Upper lobe of left lung (tissue), 4 donors: ENCODE data around the gene CARD9.

ENCODE experiments used
- POLR2A ChIP-seq, 4 donors: fragments of 450-650 bp; IDR thresholded peaks; one replicate each; pipeline ENCODE4 v1.5.1; 2016 to 2017; ENCODE audit warnings: antibody characterized with exemption in 4 of 4, mild to moderate bottlenecking in 2 of 4
- TF ChIP-seq, protein P1 (sequence below), 6 experiments: fragments of 450-650 bp in 4 of 6; fragments of 200-600 bp in 2 of 6; sonication (generic) in 2 of 6; IDR thresholded peaks; one replicate each; pipeline ENCODE4 v1.5.1; 2016 to 2019; ENCODE audit warnings: antibody characterized with exemption in 6 of 6

DNA sequence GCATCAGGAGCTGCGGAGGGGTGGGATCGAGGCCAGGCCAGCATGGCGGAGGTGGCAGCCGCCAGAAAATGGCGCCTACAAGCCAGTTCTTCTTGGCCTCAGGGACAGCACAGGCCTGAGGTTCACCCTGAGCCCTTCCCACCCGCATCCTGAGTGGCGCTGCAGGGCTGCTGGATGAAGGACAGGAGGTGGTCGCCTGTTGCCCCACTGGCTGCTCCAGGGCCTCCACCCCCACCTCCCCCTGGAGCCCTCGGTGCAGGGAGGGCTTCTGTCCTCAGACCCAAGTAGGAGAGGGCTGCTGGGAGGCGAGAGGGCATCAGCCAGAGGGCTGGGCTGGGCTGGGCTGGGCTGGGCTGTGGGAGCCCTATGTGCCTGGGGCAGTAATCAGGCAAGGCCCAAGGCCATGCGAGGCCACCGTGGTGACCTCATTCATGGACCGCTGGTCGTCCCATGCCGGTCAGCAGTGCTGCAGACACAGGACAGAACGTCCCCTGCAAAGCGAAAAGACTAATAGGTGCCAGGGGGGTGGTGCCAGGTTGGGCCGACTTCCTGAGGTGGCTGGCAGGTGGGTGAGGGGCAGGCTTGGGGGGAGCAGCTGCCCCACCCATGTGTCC is 32.3 kb downstream of the CARD9 start:
- TF ChIP-seq, protein P1, sequence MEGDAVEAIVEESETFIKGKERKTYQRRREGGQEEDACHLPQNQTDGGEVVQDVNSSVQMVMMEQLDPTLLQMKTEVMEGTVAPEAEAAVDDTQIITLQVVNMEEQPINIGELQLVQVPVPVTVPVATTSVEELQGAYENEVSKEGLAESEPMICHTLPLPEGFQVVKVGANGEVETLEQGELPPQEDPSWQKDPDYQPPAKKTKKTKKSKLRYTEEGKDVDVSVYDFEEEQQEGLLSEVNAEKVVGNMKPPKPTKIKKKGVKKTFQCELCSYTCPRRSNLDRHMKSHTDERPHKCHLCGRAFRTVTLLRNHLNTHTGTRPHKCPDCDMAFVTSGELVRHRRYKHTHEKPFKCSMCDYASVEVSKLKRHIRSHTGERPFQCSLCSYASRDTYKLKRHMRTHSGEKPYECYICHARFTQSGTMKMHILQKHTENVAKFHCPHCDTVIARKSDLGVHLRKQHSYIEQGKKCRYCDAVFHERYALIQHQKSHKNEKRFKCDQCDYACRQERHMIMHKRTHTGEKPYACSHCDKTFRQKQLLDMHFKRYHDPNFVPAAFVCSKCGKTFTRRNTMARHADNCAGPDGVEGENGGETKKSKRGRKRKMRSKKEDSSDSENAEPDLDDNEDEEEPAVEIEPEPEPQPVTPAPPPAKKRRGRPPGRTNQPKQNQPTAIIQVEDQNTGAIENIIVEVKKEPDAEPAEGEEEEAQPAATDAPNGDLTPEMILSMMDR (IDR thresholded peaks at IDR 0.05), result no peak
- TF ChIP-seq POLR2A (IDR thresholded peaks at IDR 0.05), result no peak
